Breast epithelium (tissue), 3 donors: ENCODE results near the gene ARSJ.

Experiments
- POLR2A ChIP-seq: fragments of 450-650 bp; IDR thresholded peaks from one replicate; pipeline ENCODE4 v1.6.1; 2016; ENCODE audit warnings: antibody characterized with exemption, mild to moderate bottlenecking, moderate library complexity
- TF ChIP-seq, protein P1 (sequence below), 3 donors: fragments of 450-650 bp; IDR thresholded peaks; one replicate each; pipeline ENCODE4 v1.5.1; 2016 to 2017; ENCODE audit warnings: antibody characterized with exemption in 3 of 3, mild to moderate bottlenecking in 3 of 3, moderate library complexity in 3 of 3

DNA sequence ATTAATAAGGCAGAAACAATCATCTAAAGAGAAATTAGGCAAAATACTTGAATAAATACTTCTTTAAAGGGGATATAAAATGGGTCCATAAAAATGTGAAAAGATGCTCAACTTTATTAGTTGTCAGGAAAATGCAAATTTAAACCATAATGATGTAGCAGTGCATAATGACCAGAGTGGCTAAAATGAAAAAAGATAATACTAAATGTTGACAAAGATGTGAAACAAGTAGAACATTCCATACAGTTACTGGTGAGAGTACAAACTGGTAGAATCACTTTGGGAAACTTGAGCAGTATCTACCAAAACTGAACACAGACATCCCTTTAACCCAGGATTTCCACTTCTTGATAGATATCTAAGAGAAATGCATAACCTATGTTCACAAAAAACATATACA, 5.0 kb downstream of the ARSJ start:
- TF ChIP-seq, protein P1, sequence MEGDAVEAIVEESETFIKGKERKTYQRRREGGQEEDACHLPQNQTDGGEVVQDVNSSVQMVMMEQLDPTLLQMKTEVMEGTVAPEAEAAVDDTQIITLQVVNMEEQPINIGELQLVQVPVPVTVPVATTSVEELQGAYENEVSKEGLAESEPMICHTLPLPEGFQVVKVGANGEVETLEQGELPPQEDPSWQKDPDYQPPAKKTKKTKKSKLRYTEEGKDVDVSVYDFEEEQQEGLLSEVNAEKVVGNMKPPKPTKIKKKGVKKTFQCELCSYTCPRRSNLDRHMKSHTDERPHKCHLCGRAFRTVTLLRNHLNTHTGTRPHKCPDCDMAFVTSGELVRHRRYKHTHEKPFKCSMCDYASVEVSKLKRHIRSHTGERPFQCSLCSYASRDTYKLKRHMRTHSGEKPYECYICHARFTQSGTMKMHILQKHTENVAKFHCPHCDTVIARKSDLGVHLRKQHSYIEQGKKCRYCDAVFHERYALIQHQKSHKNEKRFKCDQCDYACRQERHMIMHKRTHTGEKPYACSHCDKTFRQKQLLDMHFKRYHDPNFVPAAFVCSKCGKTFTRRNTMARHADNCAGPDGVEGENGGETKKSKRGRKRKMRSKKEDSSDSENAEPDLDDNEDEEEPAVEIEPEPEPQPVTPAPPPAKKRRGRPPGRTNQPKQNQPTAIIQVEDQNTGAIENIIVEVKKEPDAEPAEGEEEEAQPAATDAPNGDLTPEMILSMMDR (IDR thresholded peaks at IDR 0.05) = no peak
- no peak for TF ChIP-seq POLR2A
